ENCODE measurements around the gene ZNF253. TPM values are rescaled to one million over a fixed set of nuclear protein-coding genes. Genes with fewer than 3 reads are reported as not detected.
A peak's percentile ranks its signal among the peaks of the same experiment; 100 is the strongest.

The ZNF253 gene
- total and polyA plus RNA-seq, 2 of the 13 experiments (the other 11 are each of a cell fraction or from before 2014, with no cell fraction given): 3.5 to 10.6 TPM

DNA sequence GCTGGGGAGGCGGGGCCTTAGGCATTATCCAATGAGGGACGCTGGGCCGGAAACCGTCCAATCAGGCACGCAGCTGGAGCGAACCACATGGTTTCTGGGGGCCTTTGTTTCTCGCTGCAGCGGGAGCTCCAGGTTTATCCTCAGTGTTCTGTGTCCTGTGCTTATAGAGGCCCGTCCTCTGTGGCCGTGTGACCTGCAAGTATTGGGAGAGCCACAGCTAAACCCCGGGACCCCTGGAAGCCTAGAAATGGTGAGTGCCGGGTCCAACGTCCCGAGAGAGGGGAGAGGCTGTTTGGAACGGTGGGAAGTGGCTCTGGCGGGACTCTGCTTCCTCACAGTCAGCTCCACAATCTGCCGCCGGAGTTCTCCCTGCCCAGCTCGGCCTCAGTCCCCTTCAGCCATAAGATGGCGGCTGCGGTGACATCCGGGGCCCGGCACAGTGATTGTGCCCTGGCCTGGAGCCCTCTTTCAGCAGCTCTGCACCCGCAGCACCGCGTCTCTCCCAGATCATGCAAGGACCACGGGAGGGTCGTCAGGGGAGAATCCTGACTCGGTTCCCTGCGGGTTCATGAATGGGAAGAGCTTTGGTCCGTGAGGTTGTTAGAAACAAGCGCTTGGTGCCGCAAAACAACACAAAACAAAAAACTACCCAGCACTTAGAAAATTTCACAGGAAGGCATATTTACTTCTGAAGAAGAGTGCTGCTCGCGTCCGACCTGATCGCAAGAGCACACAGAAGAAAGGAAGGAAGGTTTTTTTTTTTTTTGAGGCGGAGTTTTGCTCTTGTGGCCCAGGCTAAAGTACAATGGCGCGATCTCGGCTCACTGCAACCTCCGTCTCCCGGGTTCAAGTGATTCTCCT, at the start of gene ZNF253 (continued):
- no peak for TF ChIP-seq ZNF138 (CRISPR knock-in tag; IDR thresholded peaks at IDR 0.05; ENCODE audit: low read depth)
- TF ChIP-seq KDM6A (CRISPR knock-in tag; IDR thresholded peaks at IDR 0.05; ENCODE audit: low read depth): no peak
- 0 out of 2 replicates have a peak, but pooled peaks have one; percentile 78 for TF ChIP-seq ZNF101 (CRISPR knock-in tag; IDR thresholded peaks at IDR 0.05; ENCODE audit: borderline replicate concordance, low read depth)
- TF ChIP-seq, protein P1, sequence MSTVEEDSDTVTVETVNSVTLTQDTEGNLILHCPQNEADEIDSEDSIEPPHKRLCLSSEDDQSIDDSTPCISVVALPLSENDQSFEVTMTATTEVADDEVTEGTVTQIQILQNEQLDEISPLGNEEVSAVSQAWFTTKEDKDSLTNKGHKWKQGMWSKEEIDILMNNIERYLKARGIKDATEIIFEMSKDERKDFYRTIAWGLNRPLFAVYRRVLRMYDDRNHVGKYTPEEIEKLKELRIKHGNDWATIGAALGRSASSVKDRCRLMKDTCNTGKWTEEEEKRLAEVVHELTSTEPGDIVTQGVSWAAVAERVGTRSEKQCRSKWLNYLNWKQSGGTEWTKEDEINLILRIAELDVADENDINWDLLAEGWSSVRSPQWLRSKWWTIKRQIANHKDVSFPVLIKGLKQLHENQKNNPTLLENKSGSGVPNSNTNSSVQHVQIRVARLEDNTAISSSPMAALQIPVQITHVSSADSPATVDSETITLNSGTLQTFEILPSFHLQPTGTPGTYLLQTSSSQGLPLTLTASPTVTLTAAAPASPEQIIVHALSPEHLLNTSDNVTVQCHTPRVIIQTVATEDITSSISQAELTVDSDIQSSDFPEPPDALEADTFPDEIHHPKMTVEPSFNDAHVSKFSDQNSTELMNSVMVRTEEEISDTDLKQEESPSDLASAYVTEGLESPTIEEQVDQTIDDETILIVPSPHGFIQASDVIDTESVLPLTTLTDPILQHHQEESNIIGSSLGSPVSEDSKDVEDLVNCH (CRISPR knock-in tag; IDR thresholded peaks at IDR 0.05): no peak; the same call in 1 of the 2 replicates
- TF ChIP-seq SCMH1 (CRISPR knock-in tag; IDR thresholded peaks at IDR 0.05; ENCODE audit: borderline replicate concordance): no peak
- TF ChIP-seq, protein P2, sequence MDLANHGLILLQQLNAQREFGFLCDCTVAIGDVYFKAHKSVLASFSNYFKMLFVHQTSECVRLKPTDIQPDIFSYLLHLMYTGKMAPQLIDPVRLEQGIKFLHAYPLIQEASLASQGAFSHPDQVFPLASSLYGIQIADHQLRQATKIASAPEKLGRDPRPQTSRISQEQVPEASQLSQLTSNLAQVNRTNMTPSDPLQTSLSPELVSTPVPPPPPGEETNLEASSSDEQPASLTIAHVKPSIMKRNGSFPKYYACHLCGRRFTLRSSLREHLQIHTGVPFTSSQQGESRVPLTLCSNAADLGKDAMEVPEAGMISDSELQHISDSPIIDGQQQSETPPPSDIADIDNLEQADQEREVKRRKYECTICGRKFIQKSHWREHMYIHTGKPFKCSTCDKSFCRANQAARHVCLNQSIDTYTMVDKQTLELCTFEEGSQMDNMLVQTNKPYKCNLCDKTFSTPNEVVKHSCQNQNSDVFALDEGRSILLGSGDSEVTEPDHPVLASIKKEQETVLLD (CRISPR knock-in tag; IDR thresholded peaks at IDR 0.05; ENCODE audit: low read depth): no peak
- TF ChIP-seq, protein P3, sequence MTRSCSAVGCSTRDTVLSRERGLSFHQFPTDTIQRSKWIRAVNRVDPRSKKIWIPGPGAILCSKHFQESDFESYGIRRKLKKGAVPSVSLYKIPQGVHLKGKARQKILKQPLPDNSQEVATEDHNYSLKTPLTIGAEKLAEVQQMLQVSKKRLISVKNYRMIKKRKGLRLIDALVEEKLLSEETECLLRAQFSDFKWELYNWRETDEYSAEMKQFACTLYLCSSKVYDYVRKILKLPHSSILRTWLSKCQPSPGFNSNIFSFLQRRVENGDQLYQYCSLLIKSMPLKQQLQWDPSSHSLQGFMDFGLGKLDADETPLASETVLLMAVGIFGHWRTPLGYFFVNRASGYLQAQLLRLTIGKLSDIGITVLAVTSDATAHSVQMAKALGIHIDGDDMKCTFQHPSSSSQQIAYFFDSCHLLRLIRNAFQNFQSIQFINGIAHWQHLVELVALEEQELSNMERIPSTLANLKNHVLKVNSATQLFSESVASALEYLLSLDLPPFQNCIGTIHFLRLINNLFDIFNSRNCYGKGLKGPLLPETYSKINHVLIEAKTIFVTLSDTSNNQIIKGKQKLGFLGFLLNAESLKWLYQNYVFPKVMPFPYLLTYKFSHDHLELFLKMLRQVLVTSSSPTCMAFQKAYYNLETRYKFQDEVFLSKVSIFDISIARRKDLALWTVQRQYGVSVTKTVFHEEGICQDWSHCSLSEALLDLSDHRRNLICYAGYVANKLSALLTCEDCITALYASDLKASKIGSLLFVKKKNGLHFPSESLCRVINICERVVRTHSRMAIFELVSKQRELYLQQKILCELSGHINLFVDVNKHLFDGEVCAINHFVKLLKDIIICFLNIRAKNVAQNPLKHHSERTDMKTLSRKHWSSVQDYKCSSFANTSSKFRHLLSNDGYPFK (CRISPR knock-in tag; IDR thresholded peaks at IDR 0.05; ENCODE audit: borderline replicate concordance): peak; percentile 25; the same call in 1 of the 2 replicates
- peak; percentile 70; the same call in 1 of the 2 replicates for TF ChIP-seq KDM5B (CRISPR knock-in tag; IDR thresholded peaks at IDR 0.05; ENCODE audit: borderline replicate concordance)
- no peak for TF ChIP-seq ZNF616 (CRISPR knock-in tag; IDR thresholded peaks at IDR 0.05; ENCODE audit: low read depth)
- TF ChIP-seq, protein P4, sequence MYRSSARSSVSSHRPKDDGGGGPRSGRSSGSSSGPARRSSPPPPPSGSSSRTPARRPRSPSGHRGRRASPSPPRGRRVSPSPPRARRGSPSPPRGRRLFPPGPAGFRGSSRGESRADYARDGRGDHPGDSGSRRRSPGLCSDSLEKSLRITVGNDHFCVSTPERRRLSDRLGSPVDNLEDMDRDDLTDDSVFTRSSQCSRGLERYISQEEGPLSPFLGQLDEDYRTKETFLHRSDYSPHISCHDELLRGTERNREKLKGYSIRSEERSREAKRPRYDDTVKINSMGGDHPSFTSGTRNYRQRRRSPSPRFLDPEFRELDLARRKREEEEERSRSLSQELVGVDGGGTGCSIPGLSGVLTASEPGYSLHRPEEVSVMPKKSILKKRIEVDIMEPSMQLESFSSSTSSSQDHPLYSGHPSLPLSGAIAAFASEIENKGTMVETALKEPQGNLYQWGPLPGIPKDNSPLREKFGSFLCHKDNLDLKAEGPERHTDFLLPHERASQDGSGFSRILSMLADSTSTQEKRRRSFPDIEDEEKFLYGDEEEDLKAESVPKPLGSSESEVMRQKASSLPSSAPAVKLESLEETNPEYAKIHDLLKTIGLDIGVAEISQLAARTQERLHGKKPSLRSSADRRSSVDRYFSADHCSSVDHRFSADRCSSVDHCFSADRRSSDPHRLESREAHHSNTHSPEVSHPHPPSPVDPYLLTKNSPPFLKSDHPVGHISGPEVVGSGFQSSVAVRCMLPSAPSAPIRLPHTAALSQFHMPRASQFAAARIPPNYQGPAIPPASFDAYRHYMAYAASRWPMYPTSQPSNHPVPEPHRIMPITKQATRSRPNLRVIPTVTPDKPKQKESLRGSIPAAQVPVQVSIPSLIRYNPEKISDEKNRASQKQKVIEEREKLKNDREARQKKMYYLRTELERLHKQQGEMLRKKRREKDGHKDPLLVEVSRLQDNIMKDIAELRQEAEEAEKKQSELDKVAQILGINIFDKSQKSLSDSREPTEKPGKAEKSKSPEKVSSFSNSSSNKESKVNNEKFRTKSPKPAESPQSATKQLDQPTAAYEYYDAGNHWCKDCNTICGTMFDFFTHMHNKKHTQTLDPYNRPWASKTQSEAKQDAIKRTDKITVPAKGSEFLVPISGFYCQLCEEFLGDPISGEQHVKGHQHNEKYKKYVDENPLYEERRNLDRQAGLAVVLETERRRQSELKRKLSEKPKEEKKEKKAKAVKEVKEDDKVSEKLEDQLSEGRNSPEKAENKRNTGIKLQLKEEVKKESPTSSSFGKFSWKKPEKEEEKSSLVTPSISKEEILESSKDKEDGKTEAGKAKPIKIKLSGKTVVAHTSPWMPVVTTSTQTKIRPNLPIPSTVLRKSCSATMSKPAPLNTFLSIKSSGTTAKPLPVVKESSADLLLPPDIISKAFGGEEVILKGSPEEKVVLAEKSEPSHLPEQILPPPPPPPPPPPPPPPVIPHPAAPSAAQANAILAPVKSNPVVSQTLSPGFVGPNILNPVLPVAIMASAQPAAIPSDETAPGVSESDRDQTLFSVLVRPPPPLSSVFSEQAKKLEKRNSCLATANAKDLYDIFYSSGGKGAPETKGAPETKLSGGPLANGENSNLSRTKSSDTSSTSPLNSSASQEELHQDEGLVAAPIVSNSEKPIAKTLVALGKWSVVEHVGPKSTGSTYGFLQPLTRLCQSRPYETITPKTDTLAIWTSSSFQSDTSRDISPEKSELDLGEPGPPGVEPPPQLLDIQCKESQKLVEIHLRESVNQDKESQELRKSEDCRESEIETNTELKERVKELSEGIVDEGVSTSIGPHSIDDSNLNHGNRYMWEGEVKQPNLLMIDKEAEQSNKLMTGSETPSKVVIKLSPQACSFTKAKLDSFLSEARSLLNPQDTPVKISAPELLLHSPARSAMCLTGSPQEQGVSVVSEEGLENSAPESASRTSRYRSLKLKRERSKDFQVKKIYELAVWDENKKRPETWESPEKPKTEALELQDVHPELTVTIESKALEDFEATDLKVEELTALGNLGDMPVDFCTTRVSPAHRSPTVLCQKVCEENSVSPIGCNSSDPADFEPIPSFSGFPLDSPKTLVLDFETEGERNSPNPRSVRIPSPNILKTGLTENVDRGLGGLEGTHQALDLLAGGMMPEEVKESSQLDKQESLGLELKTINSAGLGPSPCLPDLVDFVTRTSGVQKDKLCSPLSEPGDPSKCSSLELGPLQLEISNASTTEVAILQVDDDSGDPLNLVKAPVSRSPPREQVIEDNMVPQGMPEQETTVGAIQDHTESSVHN (CRISPR knock-in tag; IDR thresholded peaks at IDR 0.05): peak; percentile 65; the same call in 1 of the 2 replicates
- TF ChIP-seq RBM22 (optimal IDR thresholded peaks at IDR 0.05; ENCODE audit: low read length): no peak
- no peak for TF ChIP-seq LCORL (IDR thresholded peaks at IDR 0.05)
- no peak for TF ChIP-seq LCORL (CRISPR knock-in tag; IDR thresholded peaks at IDR 0.05)

Data from HepG2 (cell line).